Measurements from ENCODE around the gene TMEFF2.

Gene TMEFF2

DNA sequence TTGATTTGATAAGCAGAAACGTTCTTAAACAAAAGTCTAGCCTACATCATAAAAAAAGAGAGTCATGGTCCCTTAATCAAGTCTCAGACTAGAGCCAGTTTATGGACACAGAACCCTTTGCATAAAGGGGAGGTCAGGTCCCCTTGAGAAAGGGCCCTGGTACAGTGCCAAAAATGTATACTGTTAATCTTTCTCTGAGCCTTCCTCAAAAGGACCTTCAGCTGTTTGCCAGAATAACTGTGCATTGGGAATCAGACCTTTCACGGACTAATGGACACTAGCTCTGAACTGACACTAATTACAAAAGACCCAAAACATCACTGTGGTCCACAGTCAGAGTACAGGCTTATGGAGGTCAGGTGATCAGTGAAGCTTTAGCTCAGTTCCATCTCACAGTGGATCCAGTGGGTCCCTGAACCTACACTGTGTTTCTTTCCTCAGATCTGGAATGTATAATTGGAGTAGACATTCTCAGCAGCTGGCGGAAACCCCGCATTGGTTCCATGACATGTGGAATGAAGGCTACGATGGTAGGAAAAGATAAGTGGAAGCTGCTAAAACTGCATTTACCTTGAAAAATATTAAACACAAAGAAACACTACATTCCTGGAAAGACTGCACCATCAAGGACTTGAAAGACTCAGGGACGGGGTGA lies 151.4 kb downstream of the TMEFF2 start:
- Histone ChIP-seq H3K36me3 (ENCODE audit: insufficient read depth, low read length) (no peaks in the 10 kb centered on the region), H3K27me3 (ENCODE audit: insufficient read depth, low read length) (no peaks in the 10 kb centered on the region), H3K79me2 (ENCODE audit: control insufficient read depth, insufficient read depth, low read length, unreplicated experiment) (no peaks in the 10 kb centered on the region), H3K4me1 (ENCODE audit: control insufficient read depth, insufficient read depth, low read length, unreplicated experiment) (no peaks in the 10 kb centered on the region), H2AFZ (ENCODE audit: low read length, unreplicated experiment) (no peak overlapping the region), H3K27ac (ENCODE audit: low read depth, low read length) (no peak overlapping the region), H3K4me3 (ENCODE audit: low read depth, low read length) (no peak overlapping the region)

DNA sequence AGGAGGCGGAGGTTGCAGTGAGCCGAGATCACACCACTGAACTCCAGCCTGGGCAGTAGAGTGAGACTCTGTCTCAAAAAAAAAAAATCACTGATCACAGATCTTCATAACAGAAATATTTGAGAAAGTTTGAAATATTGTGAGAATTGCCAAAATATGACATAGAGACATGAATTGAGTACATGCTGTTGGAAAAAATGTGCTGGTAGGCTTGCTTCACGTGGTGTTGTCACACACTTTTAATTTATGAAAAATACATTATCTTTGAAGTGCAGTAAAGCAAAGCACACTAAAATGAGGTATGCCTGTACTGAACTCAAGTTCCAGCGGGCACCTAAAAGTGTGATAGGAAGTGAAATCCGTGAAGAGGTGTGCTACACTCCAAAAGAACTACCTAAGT lies 152.6 kb downstream of the TMEFF2 start:
- Histone ChIP-seq H3K4me3 (ENCODE audit: low read depth, low read length) (no peak overlapping the region), H3K4me1 (ENCODE audit: control insufficient read depth, insufficient read depth, low read length, unreplicated experiment) (no peaks in the 10 kb centered on the region), H3K27ac (ENCODE audit: low read depth, low read length) (no peak overlapping the region), H2AFZ (ENCODE audit: low read length, unreplicated experiment) (no peak overlapping the region), H3K27me3 (ENCODE audit: insufficient read depth, low read length) (no peaks in the 10 kb centered on the region), H3K79me2 (ENCODE audit: control insufficient read depth, insufficient read depth, low read length, unreplicated experiment) (no peaks in the 10 kb centered on the region), H3K36me3 (ENCODE audit: insufficient read depth, low read length) (no peaks in the 10 kb centered on the region)

DNA sequence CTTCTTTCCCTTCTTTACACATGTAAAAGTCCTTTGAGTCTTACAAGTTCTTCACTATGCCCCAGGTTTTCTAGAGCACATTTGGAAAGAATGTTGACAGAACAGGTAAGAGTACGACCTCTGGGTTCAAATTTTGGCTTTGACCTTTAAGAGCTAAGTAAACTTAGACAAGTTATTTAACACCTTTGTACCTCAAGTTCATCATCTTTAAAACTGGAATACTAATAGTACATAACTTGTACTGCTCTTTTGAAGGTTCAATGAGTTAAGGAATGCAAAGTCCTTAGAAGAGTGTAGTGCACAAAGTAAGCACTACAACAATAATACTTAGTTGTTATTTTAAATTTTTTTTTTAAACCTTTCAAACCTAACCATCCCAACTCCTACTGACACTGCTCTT lies 156.6 kb downstream of the TMEFF2 start:
- no peak overlapping the region for H2AFZ ChIP-seq (ENCODE audit: low read length, unreplicated experiment)
- no peak overlapping the region for H3K4me3 ChIP-seq (ENCODE audit: low read depth, low read length)
- no peaks in the 10 kb centered on the region for H3K4me1 ChIP-seq (ENCODE audit: control insufficient read depth, insufficient read depth, low read length, unreplicated experiment)
- H3K79me2 ChIP-seq (ENCODE audit: control insufficient read depth, insufficient read depth, low read length, unreplicated experiment), result no peaks in the 10 kb centered on the region
- H3K36me3 ChIP-seq (ENCODE audit: insufficient read depth, low read length), result no peaks in the 10 kb centered on the region
- H3K27me3 ChIP-seq (ENCODE audit: insufficient read depth, low read length), result no peaks in the 10 kb centered on the region
- no peak overlapping the region for H3K27ac ChIP-seq (ENCODE audit: low read depth, low read length)

DNA sequence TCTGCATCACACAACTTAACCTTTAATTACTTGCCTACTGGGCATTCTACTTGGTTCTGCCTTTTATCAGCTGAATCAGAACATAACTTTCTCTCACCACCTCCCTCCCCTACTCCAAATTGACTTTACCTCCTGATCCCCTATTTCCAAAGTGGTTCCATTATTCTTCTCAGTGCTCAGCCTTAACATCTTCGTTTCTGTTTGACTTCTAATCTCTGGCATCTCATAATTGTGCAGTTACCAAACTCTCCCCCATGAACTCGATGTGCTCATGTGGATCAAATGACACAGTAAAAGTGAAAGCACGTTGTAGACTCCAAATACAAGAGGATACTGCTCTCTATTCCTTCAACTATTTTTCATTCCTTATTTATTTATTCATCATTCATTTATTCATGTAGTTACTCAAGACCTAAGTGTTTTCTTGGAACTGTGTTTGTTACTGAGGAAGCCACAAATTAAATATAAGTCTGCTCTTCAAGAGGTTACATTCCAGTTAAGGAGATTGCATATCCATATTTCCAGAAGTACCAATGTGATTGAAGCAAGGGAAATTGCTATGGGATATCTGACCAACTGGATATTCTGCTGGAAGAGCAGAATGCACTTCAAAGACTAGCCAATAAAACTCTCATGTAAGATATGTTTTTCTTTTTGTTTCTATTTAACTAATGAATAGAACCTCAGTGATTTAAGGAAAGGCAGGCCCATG lies 158.8 kb downstream of the TMEFF2 start:
- Histone ChIP-seq H3K27me3 (ENCODE audit: insufficient read depth, low read length) (no peaks in the 10 kb centered on the region), H3K79me2 (ENCODE audit: control insufficient read depth, insufficient read depth, low read length, unreplicated experiment) (no peaks in the 10 kb centered on the region), H3K4me1 (ENCODE audit: control insufficient read depth, insufficient read depth, low read length, unreplicated experiment) (no peaks in the 10 kb centered on the region), H3K27ac (ENCODE audit: low read depth, low read length) (no peak overlapping the region), H2AFZ (ENCODE audit: low read length, unreplicated experiment) (peak overlapping the region; percentile 99), H3K4me3 (ENCODE audit: low read depth, low read length) (peak overlapping the region; percentile 64), H3K36me3 (ENCODE audit: insufficient read depth, low read length) (no peaks in the 10 kb centered on the region)

DNA sequence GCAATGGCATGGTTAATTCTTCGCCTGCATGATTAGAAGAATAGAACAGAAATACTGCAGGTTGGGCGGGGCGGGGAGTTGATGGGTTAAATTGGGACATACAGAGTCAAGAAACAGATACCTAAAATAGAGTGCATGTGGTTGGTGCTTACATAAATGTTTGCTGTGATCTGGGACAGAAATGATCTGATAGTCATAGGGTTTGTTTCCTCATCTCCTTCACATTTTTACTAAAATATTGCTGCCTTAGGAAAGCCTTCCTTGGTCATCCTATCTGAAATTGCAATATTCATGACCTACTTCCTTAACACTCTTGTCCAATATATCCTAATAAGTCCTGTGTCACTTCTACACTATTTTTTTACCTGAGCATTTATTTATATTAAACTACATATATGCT lies 163.9 kb downstream of the TMEFF2 start:
- H3K27ac ChIP-seq (ENCODE audit: low read depth, low read length), result no peak overlapping the region
- H3K79me2 ChIP-seq (ENCODE audit: control insufficient read depth, insufficient read depth, low read length, unreplicated experiment), result no peaks in the 10 kb centered on the region
- no peaks in the 10 kb centered on the region for H3K36me3 ChIP-seq (ENCODE audit: insufficient read depth, low read length)
- H3K27me3 ChIP-seq (ENCODE audit: insufficient read depth, low read length), result no peaks in the 10 kb centered on the region
- no peak overlapping the region for H2AFZ ChIP-seq (ENCODE audit: low read length, unreplicated experiment)
- no peak overlapping the region for H3K4me3 ChIP-seq (ENCODE audit: low read depth, low read length)
- no peaks in the 10 kb centered on the region for H3K4me1 ChIP-seq (ENCODE audit: control insufficient read depth, insufficient read depth, low read length, unreplicated experiment)

DNA sequence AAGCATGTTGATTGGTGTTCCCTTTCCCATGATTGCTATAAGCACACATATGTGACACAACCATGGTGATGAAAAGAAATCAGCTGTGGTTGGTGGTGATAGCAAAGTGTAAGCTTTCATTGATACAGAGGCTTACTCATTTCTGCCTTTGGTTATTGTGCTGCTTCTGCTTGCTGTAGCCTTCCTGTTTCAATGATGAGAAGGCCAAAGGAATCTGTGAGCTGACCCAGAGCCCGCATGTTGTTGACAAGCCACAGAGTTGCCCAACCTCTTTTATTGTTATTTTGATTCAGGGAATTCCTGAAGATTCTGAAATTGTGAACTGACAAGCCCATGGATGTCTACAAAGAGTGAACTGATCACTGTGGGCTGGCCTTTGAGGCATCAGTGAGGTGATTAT lies 164.4 kb downstream of the TMEFF2 start:
- H3K79me2 ChIP-seq (ENCODE audit: control insufficient read depth, insufficient read depth, low read length, unreplicated experiment), result no peaks in the 10 kb centered on the region
- no peak overlapping the region for H3K4me3 ChIP-seq (ENCODE audit: low read depth, low read length)
- no peaks in the 10 kb centered on the region for H3K36me3 ChIP-seq (ENCODE audit: insufficient read depth, low read length)
- no peak overlapping the region for H2AFZ ChIP-seq (ENCODE audit: low read length, unreplicated experiment)
- no peaks in the 10 kb centered on the region for H3K4me1 ChIP-seq (ENCODE audit: control insufficient read depth, insufficient read depth, low read length, unreplicated experiment)
- no peaks in the 10 kb centered on the region for H3K27me3 ChIP-seq (ENCODE audit: insufficient read depth, low read length)
- no peak overlapping the region for H3K27ac ChIP-seq (ENCODE audit: low read depth, low read length)

DNA sequence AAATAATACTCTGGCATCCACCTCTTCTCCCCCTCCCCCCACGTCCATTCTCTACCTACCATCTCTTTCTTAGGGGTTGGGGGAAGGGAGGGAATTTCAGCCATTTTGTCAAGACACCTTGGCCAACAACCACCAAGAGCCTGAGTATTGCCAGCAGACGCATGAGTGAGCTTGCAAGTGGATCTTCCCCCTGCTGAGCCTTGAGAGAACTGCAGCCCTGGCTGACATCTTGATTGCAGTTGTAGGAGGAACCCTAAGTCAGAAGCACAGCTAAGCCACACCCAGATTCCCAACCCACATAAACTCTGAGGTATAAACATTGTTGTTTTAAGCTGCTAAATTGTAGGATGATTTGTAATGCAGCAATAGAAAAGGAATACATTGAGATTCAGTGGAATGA lies 165.6 kb downstream of the TMEFF2 start:
- Histone ChIP-seq H2AFZ (ENCODE audit: low read length, unreplicated experiment) (no peak overlapping the region), H3K4me3 (ENCODE audit: low read depth, low read length) (no peak overlapping the region), H3K27me3 (ENCODE audit: insufficient read depth, low read length) (no peaks in the 10 kb centered on the region), H3K4me1 (ENCODE audit: control insufficient read depth, insufficient read depth, low read length, unreplicated experiment) (no peaks in the 10 kb centered on the region), H3K79me2 (ENCODE audit: control insufficient read depth, insufficient read depth, low read length, unreplicated experiment) (no peaks in the 10 kb centered on the region), H3K36me3 (ENCODE audit: insufficient read depth, low read length) (no peaks in the 10 kb centered on the region), H3K27ac (ENCODE audit: low read depth, low read length) (no peak overlapping the region)

DNA sequence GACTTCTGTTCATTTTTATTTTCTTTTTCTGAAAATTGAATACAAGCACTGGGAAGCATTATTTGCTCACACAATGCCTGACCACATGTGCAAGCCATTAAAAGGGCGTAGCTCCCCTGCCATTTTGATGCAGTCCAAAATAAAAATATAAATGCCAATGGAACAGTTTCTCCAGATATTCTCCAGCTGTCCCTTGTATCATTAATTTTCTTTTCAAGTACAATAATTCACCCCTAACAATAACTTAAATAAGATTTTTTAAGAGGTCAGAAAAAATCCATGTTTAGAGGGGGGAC lies 168.0 kb downstream of the TMEFF2 start:
- no peak overlapping the region for H3K27ac ChIP-seq (ENCODE audit: low read depth, low read length)
- H3K4me3 ChIP-seq (ENCODE audit: low read depth, low read length), result no peak overlapping the region

DNA sequence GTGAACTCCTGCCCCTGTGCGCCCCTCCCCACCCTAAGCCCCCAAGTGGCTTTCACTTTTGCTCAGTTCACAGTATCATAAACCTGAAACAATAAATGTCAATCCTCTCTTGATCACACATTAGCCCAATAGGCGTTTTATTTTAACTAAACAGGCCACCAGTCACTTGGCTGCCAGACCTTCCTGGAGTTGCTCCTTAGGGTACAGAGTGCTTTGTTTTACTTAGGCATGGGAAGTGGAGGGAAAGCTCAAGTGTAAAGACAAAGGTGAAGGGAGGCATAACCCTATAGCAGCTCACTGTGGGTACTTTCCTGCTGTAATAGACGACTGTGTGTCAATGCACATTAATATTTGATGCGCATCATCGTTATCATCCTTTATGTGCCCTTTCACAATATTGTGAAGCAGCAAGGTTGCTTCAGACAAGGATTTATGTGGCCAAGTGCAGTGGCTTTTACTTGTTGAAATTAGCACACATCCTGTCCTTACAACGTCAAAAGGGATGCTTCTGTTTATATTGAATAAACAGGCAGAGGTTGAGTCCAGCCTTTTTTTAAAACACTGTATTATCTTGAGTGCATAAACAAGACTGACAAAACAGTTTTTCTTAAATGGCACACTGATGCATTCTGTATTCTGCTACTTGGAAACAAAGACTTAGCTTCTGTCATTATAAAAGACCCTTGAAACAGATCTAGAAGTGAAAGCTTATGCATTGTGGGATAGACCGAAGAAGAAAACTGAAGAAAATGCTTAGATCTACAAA lies 168.5 kb downstream of the TMEFF2 start:
- peak overlapping the region; percentile 36 for H2AFZ ChIP-seq (ENCODE audit: low read length, unreplicated experiment)
- H3K79me2 ChIP-seq (ENCODE audit: control insufficient read depth, insufficient read depth, low read length, unreplicated experiment), result no peaks in the 10 kb centered on the region
- no peaks in the 10 kb centered on the region for H3K27me3 ChIP-seq (ENCODE audit: insufficient read depth, low read length)
- H3K4me3 ChIP-seq (ENCODE audit: low read depth, low read length), result no peak overlapping the region
- no peaks in the 10 kb centered on the region for H3K4me1 ChIP-seq (ENCODE audit: control insufficient read depth, insufficient read depth, low read length, unreplicated experiment)
- no peaks in the 10 kb centered on the region for H3K36me3 ChIP-seq (ENCODE audit: insufficient read depth, low read length)
- no peak overlapping the region for H3K27ac ChIP-seq (ENCODE audit: low read depth, low read length)

More for the DNA sequence above, 168.0 kb downstream of the TMEFF2 start:
- peak overlapping the region; percentile 36 for H2AFZ ChIP-seq (ENCODE audit: low read length, unreplicated experiment)
- H3K36me3 ChIP-seq (ENCODE audit: insufficient read depth, low read length), result no peaks in the 10 kb centered on the region
- no peaks in the 10 kb centered on the region for H3K79me2 ChIP-seq (ENCODE audit: control insufficient read depth, insufficient read depth, low read length, unreplicated experiment)
- no peaks in the 10 kb centered on the region for H3K27me3 ChIP-seq (ENCODE audit: insufficient read depth, low read length)
- no peaks in the 10 kb centered on the region for H3K4me1 ChIP-seq (ENCODE audit: control insufficient read depth, insufficient read depth, low read length, unreplicated experiment)

DNA sequence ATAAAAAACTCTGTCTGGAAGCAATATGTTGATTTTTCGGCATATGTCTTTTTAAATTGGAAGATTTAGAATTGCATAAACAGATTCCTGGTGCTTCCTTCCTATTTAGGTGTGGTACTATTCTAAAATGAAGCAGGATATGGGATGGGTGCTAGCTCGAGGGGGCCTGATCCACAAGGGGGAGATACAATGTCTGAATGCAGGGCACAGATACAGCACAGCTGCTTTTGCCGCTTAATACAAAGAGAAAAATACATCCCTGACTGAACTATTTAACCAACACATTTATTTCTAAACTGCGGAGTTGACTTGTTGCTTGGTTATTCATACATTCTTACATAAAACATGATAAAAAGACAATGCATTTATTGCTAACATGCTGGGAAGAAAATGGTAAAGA lies 169.1 kb downstream of the TMEFF2 start:
- no peak overlapping the region for H3K4me3 ChIP-seq (ENCODE audit: low read depth, low read length)
- no peak overlapping the region for H2AFZ ChIP-seq (ENCODE audit: low read length, unreplicated experiment)
- H3K27me3 ChIP-seq (ENCODE audit: insufficient read depth, low read length), result no peaks in the 10 kb centered on the region
- no peaks in the 10 kb centered on the region for H3K4me1 ChIP-seq (ENCODE audit: control insufficient read depth, insufficient read depth, low read length, unreplicated experiment)
- no peaks in the 10 kb centered on the region for H3K79me2 ChIP-seq (ENCODE audit: control insufficient read depth, insufficient read depth, low read length, unreplicated experiment)
- H3K36me3 ChIP-seq (ENCODE audit: insufficient read depth, low read length), result no peaks in the 10 kb centered on the region
- no peak overlapping the region for H3K27ac ChIP-seq (ENCODE audit: low read depth, low read length)

DNA sequence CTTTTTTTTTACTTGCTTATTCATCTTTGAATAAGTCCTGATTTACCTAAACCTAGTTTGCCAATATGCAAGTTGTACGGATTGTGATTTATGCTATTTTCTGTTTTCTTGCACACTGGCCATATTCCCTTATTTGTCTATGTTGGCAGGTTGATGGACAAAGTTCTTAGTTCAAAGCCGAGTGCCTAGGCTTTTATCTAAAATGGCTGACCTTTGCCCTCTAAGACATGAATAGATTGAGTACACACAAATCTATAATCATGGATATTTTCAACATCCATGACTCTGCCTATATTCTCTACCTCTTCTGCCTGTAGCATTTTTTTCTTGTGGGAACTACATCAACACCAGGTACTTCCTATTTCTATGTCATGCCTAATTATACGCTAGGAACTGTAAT lies 171.7 kb downstream of the TMEFF2 start:
- H3K79me2 ChIP-seq (ENCODE audit: control insufficient read depth, insufficient read depth, low read length, unreplicated experiment), result no peaks in the 10 kb centered on the region
- no peak overlapping the region for H3K27ac ChIP-seq (ENCODE audit: low read depth, low read length)
- no peak overlapping the region for H2AFZ ChIP-seq (ENCODE audit: low read length, unreplicated experiment)
- H3K27me3 ChIP-seq (ENCODE audit: insufficient read depth, low read length), result no peaks in the 10 kb centered on the region
- H3K36me3 ChIP-seq (ENCODE audit: insufficient read depth, low read length), result no peaks in the 10 kb centered on the region
- no peak overlapping the region for H3K4me3 ChIP-seq (ENCODE audit: low read depth, low read length)
- H3K4me1 ChIP-seq (ENCODE audit: control insufficient read depth, insufficient read depth, low read length, unreplicated experiment), result no peaks in the 10 kb centered on the region

Data from ACC112 (cell line).